Activated B cell treated with CpG ODN at 0.5 μM for 24 hours (primary cell): Measurements from ENCODE around the gene EYS. TPM values are rescaled to one million over a fixed set of nuclear protein-coding genes. Genes with fewer than 3 reads are reported as not detected.
"Not testable (repeated sequence)": the region's sequence is repeated elsewhere in the genome, so short reads cannot be mapped to it uniquely, and the experiment has no call there.

Experiments used
- ATAC-seq: fragments of 200-7000 bp; cut with Tn5 transposase; one replicate; pipeline ENCODE4 v1.10.0; 2021; ENCODE audit warnings: low read depth, mild to moderate bottlenecking, moderate library complexity
- CTCF ChIA-PET: fragments of 350-600 bp; sonication (Branson Sonifier 250); formaldehyde crosslinking; loops from one replicate; lab custom pipeline; 2021; ENCODE audit warnings: antibody characterized with exemption; lab: Charles Lee
- POLR2A ChIA-PET: fragments of 350-600 bp; sonication (Branson Sonifier 250); formaldehyde crosslinking; loops from one replicate; lab custom pipeline; 2021; ENCODE audit warnings: antibody characterized with exemption; lab: Charles Lee
- DNase-seq: peaks from one replicate; pipeline ENCODE4 v3.0.0; 2022
- H3K27ac Mint-ChIP-seq: one replicate; pipeline ENCODE4 v1.8.0; 2020; ENCODE audit warnings: mixed read lengths
- H3K27me3 Mint-ChIP-seq: one replicate; pipeline ENCODE4 v1.8.0; 2021; ENCODE audit warnings: mixed read lengths
- H3K36me3 Mint-ChIP-seq: one replicate; pipeline ENCODE4 v1.8.0; 2021; ENCODE audit warnings: low read depth, mixed read lengths
- H3K4me1 Mint-ChIP-seq: one replicate; pipeline ENCODE4 v1.8.0; 2021; ENCODE audit warnings: mixed read lengths
- H3K4me3 Mint-ChIP-seq: one replicate; pipeline ENCODE4 v1.8.0; 2020; ENCODE audit warnings: mild to moderate bottlenecking, mixed read lengths
- H3K9me3 Mint-ChIP-seq: one replicate; pipeline ENCODE4 v1.8.0; 2020; ENCODE audit warnings: mixed read lengths
- CTCF ChIP-seq: fragments of 200-600 bp; IDR thresholded peaks from one replicate; pipeline ENCODE4 v1.8.0; 2022; ENCODE audit warnings: antibody characterized with exemption, mild to moderate bottlenecking
- intact Hi-C: fragments of 100-400 bp; cut with micrococcal nuclease; formaldehyde crosslinking; loops from one replicate; pipeline ENCODE4 v1.15.1; 2024
- total RNA-seq: library from RNA; stranded (reverse); gene quantifications from 2 replicates; pipeline ENCODE4 v1.2.3, GENCODE V29; 2022

Gene EYS
- total RNA-seq, 1 donor from 2014 or later, result not detected

- intact Hi-C loops, result no loop called here
- no peak for ATAC-seq
- ChIA-PET CTCF (no interaction called here), POLR2A (no interaction called here)
- Mint-ChIP-seq H3K9me3 (peaks cover 8% of the 10 kb centered on the region), H3K27ac (no peak overlapping the region), H3K4me3 (no peak overlapping the region), H3K27me3 (no peaks in the 10 kb centered on the region), H3K36me3 (no peaks in the 10 kb centered on the region), H3K4me1 (no peaks in the 10 kb centered on the region)
- no peak for DNase-seq
- TF ChIP-seq CTCF, result no peak
Observed at GRCh38 chr6:65623566-65623965, 83.5 kb downstream of the EYS start.

GRCh38 chr6:65610746-65611145, 96.3 kb downstream of the EYS start:
- no peak overlapping the region for H3K27ac Mint-ChIP-seq
- peaks cover 3% of the 10 kb centered on the region for H3K9me3 Mint-ChIP-seq
- POLR2A ChIA-PET, result no interaction called here
- DNase-seq (no peak), ATAC-seq (no peak)
- H3K36me3 Mint-ChIP-seq, result no peaks in the 10 kb centered on the region
- H3K4me3 Mint-ChIP-seq, result no peak overlapping the region
- no peaks in the 10 kb centered on the region for H3K4me1 Mint-ChIP-seq
- CTCF ChIA-PET, result no interaction called here
- no peak for TF ChIP-seq CTCF
- intact Hi-C loops, result no loop called here
- no peaks in the 10 kb centered on the region for H3K27me3 Mint-ChIP-seq

- no peak overlapping the region for H3K27ac Mint-ChIP-seq
- no peaks in the 10 kb centered on the region for H3K27me3 Mint-ChIP-seq
- H3K9me3 Mint-ChIP-seq, result peaks cover 9% of the 10 kb centered on the region
- TF ChIP-seq CTCF, result no peak
- H3K36me3 Mint-ChIP-seq, result no peaks in the 10 kb centered on the region
- H3K4me1 Mint-ChIP-seq, result no peaks in the 10 kb centered on the region
- ChIA-PET POLR2A (no interaction called here), CTCF (no interaction called here)
- no peak overlapping the region for H3K4me3 Mint-ChIP-seq
- DNase-seq (no peak), ATAC-seq (no peak)
- intact Hi-C loops, result no loop called here
Observed at GRCh38 chr6:65595540-65595939, 111.5 kb downstream of the EYS start.

- no peak overlapping the region for H3K27ac Mint-ChIP-seq
- H3K4me1 Mint-ChIP-seq, result no peaks in the 10 kb centered on the region
- no peak for TF ChIP-seq CTCF
- DNase-seq (no peak), ATAC-seq (no peak)
- no peaks in the 10 kb centered on the region for H3K27me3 Mint-ChIP-seq
- H3K4me3 Mint-ChIP-seq, result no peak overlapping the region
- ChIA-PET POLR2A (no interaction called here), CTCF (no interaction called here)
- H3K9me3 Mint-ChIP-seq, result peaks cover 4% of the 10 kb centered on the region
- no peaks in the 10 kb centered on the region for H3K36me3 Mint-ChIP-seq
- intact Hi-C loops, result no loop called here
Observed at GRCh38 chr6:65570340-65570739, 136.7 kb downstream of the EYS start.

- no peaks in the 10 kb centered on the region for H3K36me3 Mint-ChIP-seq
- ChIA-PET CTCF (no interaction called here), POLR2A (no interaction called here)
- peaks cover 4% of the 10 kb centered on the region for H3K9me3 Mint-ChIP-seq
- TF ChIP-seq CTCF, result no peak
- H3K27ac Mint-ChIP-seq, result no peak overlapping the region
- H3K4me3 Mint-ChIP-seq, result no peak overlapping the region
- H3K27me3 Mint-ChIP-seq, result no peaks in the 10 kb centered on the region
- intact Hi-C loops, result no loop called here
- ATAC-seq (no peak), DNase-seq (no peak)
- H3K4me1 Mint-ChIP-seq, result no peaks in the 10 kb centered on the region
Observed at GRCh38 chr6:65569505-65569904, 137.5 kb downstream of the EYS start.

GRCh38 chr6:65569056-65569455, 138.0 kb downstream of the EYS start:
- CTCF ChIA-PET, H3K9me3 Mint-ChIP-seq, H3K4me1 Mint-ChIP-seq, intact Hi-C loops, POLR2A ChIA-PET, H3K27me3 Mint-ChIP-seq, ATAC-seq, H3K27ac Mint-ChIP-seq, H3K4me3 Mint-ChIP-seq, DNase-seq, H3K36me3 Mint-ChIP-seq: not testable (repeated sequence)
